CD4-positive, alpha-beta T cell treated with Interleukin-6 at 100 ng/mL for 8 hours (primary cell): ENCODE results near the gene ANTXR2.
"Not testable (repeated sequence)": the region's sequence is repeated elsewhere in the genome, so short reads cannot be mapped to it uniquely, and the experiment has no call there.

ENCODE experiments used
- DNase-seq: peaks from one replicate; pipeline ENCODE4 v3.0.0-alpha.2; 2020; ENCODE audit warnings: mixed read lengths, low spot score

The ANTXR2 gene

GRCh38 chr4:80017125-80017854 is 55.7 kb downstream of the ANTXR2 start:
- no peak for DNase-seq

- no peak for DNase-seq
These were observed 56.5 kb downstream of the ANTXR2 start for GRCh38 chr4:80016506-80016905.

DNA sequence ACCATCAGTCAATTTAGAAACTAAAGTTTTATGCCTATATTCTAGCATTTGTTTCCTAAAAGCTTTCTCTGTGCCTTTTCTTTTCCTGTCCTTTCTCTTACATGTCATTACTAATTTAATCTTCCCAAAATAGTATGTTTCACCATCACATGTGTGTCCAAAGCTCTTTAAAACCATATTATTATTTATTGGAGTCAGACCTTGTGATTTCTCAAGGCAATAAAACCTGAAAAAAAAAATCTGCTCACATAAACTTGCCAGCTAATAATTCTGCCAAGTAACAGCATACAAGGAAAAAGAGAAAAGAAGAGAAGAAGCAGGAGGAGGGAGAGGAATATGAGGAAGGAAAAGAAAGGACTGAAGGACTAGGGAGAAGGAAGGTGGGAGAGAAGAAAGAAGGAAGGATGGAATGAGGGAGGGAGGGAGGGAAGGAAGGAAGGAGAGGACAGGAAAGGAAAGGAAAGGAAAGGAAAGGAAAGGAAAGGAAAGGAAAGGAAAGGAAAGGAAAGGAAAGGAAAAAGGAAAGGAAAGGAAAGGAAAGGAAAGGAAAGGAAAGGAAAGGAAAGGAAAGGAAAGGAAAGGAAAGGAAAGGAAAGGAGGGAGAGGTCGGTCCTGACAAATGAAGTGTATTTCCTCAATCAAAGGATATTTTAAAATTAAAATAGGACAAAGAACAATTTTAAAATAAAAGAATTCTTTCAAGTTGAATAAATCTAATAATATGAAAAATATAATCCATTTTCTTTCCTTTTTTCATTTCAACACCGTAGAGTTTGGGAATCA is 57.4 kb downstream of the ANTXR2 start:
- DNase-seq: no peak

- DNase-seq: no peak
These were observed 58.5 kb downstream of the ANTXR2 start for GRCh38 chr4:80014531-80014930.

- no peak for DNase-seq
These were observed 60.7 kb downstream of the ANTXR2 start for GRCh38 chr4:80012291-80012690.

GRCh38 chr4:80011636-80012236 is 61.3 kb downstream of the ANTXR2 start:
- DNase-seq: no peak

- DNase-seq: no peak
These were observed 62.7 kb downstream of the ANTXR2 start for GRCh38 chr4:80010316-80010715.

- no peak for DNase-seq
These were observed 63.2 kb downstream of the ANTXR2 start for GRCh38 chr4:80009806-80010205.

DNA sequence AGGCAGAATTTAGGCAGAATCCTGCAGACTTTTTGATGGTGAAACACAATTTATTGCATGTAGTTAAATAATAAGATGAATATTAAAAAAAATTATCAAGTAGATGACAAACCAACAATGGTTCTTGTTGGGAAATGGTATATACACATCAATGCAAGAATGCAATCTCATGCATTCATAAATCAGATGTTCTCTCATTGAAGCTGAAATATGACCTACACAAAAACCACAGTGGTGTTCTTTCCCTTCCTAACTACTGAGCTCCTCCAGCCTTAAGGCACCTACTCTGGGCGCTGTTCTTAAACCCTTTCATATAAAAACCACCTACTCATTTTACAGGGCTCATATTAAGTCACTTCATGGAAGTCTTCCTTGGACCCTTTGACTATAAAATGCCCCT is 64.1 kb downstream of the ANTXR2 start:
- DNase-seq: no peak

DNA sequence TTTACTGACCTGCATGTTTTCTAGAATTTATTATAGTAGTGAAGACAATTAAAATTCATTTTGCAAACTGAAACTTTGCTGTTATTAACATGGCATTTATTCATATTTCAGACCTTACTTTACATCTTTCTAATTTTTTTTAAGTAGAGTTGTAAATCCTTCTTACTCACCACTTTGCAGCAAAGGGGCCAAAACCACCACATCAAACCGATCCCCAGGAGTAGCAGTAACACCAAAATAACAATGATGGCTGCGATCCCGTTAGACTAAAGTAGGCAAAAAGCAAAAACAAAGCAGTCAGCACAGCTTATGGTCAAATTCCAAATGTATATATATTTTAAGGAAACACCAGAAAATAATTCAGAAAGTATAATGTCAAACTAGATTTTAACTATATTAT is 64.7 kb downstream of the ANTXR2 start:
- no peak for DNase-seq

GRCh38 chr4:80007745-80008149 is 65.3 kb downstream of the ANTXR2 start:
- no peak for DNase-seq

GRCh38 chr4:80006935-80007744 is 65.9 kb downstream of the ANTXR2 start:
- peak; percentile 38 for DNase-seq

DNA sequence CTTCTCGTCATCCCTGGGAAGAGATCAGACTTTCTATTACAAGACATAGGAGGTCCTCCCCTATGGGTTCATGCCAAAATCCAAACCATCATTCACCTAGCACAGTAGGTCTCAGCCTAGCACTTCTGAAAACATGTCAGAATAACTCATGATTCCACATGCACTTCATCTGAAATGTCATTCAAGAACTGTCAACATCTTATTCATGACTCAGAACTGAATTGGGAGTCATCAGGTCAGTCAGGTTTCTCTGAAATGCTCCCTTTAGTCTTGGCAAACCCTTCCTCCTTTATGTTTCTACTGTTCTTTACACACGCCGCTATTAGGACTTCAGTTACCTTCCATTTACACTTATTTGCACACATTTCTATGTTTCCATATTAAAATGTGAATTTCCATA is 67.2 kb downstream of the ANTXR2 start:
- no peak for DNase-seq

DNA sequence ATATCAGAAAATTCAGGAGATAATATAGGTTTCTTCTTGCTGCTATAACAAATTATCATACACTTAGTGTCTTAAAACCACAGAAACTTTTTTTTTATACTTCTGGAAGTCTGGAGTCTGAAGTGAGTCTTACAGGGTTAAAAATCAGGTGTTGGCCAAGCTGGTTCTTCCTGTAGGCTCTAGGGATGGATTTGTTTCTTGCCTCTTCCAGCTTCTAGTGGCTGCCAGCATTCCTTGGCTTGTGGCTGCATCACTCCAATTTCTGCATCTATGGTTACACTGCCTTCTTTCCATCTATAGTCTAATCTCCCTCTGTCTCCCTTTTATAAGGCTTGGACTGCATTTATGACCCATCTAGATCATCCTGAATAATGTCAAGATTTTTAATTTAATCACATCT is 68.7 kb downstream of the ANTXR2 start:
- DNase-seq: no peak

DNA sequence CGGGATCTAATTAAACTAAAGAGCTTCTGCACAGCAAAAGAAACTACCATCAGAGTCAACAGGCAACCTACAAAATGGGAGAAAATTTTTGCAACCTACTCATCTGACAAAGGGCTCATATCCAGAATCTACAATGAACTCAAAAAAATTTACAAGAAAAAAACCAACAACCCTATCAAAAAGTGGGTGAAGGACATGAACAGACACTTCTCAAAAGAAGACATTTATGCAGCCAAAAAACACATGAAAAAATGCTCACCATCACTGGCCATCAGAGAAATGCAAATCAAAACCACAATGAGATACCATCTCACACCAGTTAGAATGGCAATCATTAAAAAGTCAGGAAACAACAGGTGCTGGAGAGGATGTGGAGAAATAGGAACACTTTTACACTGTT is 70.5 kb downstream of the ANTXR2 start:
- not testable (repeated sequence) for DNase-seq

GRCh38 chr4:79999048-79999447 is 74.0 kb downstream of the ANTXR2 start:
- DNase-seq: not testable (repeated sequence)

GRCh38 chr4:79998201-79998600 is 74.8 kb downstream of the ANTXR2 start:
- no peak for DNase-seq

- no peak for DNase-seq
These were observed 76.2 kb downstream of the ANTXR2 start for GRCh38 chr4:79996851-79997250.

- no peak for DNase-seq
These were observed 79.6 kb downstream of the ANTXR2 start for GRCh38 chr4:79993476-79993875.

DNA sequence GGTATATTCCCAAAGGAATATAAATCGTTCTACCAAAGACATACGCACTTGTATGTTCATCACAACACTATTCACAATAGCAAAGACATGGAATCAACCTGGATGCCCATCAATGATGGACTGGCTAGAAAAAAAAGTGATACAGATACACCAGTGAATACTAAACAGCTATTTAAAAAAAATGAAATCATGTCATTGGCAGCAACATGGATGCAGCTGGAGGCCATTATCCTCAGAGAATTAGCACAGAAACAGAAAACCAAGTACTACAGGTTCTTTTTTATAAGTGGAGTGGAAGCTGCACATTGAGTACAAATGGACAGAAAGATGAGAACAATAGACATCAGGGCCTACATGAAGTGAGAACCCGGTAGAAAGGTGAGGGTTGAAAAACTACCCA is 81.4 kb downstream of the ANTXR2 start:
- DNase-seq: no peak

DNA sequence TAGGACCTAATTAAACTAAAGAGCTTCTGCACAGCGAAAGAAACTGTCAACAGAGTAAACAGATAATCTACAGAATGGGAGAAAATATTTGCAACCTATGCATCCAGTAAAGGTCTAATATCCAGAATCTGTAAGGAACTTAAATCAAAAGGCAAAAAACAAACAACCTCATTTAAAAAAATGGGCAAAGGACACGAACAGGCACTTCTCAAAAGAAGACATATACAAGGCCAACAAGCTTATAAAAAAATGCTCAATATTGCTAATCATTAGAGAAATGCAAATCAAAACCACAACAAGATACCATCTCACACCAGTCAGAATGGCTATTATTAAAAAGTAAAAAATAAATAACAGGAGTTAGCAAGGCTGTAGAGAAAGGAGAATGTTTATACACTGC is 81.9 kb downstream of the ANTXR2 start:
- not testable (repeated sequence) for DNase-seq

- no peak for DNase-seq
These were observed 85.6 kb downstream of the ANTXR2 start for GRCh38 chr4:79987401-79987800.
